Hepatocyte (in vitro differentiated cells): ENCODE data around the gene PHIP.

Experiments
- CTCF ChIP-seq: fragments of 200-600 bp; sonication (generic); IDR thresholded peaks from 2 replicates; pipeline ENCODE4 v1.5.1; 2016; ENCODE audit warnings: antibody characterized with exemption, mild to moderate bottlenecking; ENCODE audit not compliant: poor library complexity
- EZH2 ChIP-seq: fragments of 200-600 bp; sonication (generic); IDR thresholded peaks from 2 replicates; pipeline ENCODE4 v1.6.1; 2016; ENCODE audit warnings: antibody characterized with exemption, mild to moderate bottlenecking, borderline replicate concordance
- EZH2phosphoT487 ChIP-seq: fragments of 200-600 bp; sonication (generic); IDR thresholded peaks from one replicate; pipeline ENCODE4 v1.6.1; 2018; ENCODE audit warnings: antibody characterized with exemption, mild to moderate bottlenecking, low read depth, moderate library complexity; ENCODE audit not compliant: unreplicated experiment, severe bottlenecking

DNA sequence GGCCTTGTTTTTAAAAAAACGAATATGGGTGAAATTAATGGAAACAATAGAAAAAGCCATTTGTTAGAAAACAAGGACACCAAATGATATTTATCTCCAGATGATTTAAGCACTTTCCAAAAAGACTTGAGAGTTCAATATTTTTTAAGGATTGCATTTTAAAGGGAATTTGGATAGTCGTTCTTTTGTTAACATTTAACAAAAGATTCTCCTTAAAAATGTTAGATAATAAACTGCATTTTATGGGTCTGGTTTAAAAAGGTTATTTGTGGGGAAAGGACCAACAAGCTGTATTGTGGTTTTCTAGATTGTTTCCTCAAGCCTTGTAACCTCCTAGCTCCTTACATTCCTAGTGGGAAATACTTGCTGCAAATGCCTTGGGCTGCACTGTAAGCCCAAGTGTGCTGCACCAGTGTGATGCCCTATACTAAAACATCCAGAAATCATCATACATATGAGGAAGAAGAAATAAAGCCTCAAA is 1.5 kb upstream of the PHIP start:
- no peak for TF ChIP-seq CTCF
- TF ChIP-seq EZH2: no peak
- no peak for TF ChIP-seq EZH2phosphoT487
